K562 (cell line): ENCODE measurements around the gene FBXO27.

Experiments
- BCLAF1 ChIP-seq, 2 experiments: fragments of 450-650 bp in 1 of 2; IDR thresholded peaks; 2 replicates each; pipeline ENCODE4 v1.6.1; 2011 to 2017; ENCODE audit warnings: low read depth in 2 of 2, antibody characterized with exemption in 1 of 2, borderline replicate concordance in 1 of 2, low read length in 1 of 2, mild to moderate bottlenecking in 1 of 2, mixed read lengths in 1 of 2; ENCODE audit not compliant: control insufficient read depth in 1 of 2
- CTCF ChIP-seq, 3 experiments: IDR thresholded peaks in 2 of 3; conservative IDR thresholded peaks in 1 of 3; 2 replicates each; pipeline ENCODE4 v1.5.1; 2011 to 2012; ENCODE audit warnings: low read length in 3 of 3, mild to moderate bottlenecking in 3 of 3, control low read depth in 2 of 3, improper control_type of control experiment in 1 of 3, inconsistent platforms in 1 of 3, low read depth in 1 of 3, mixed read lengths in 1 of 3, moderate library complexity in 1 of 3; ENCODE audit not compliant: insufficient read depth in 2 of 3
- EP300 ChIP-seq: IDR thresholded peaks from 2 replicates; pipeline ENCODE4 v1.6.1; 2012; ENCODE audit warnings: low read length, improper control_type of control experiment
- EZH2 ChIP-seq: IDR thresholded peaks from 2 replicates; pipeline ENCODE4 v1.6.1; 2012; ENCODE audit warnings: low read depth, mild to moderate bottlenecking, inconsistent platforms, low read length, borderline replicate concordance
- HEY1 ChIP-seq: fragments of 250-450 bp; sonication (Bioruptor Pico); IDR thresholded peaks from 2 replicates; pipeline ENCODE4 v1.5.0; 2020; ENCODE audit warnings: mild to moderate bottlenecking, moderate library complexity, borderline replicate concordance
- MLX ChIP-seq, 2 experiments: fragments of 450-650 bp in 1 of 2; sonication (generic) in 1 of 2; formaldehyde crosslinking; conservative IDR thresholded peaks; 2 replicates each; pipeline versions ENCODE4 v1.4.0 to v1.8.1; 2020 to 2022; ENCODE audit warnings: mild to moderate bottlenecking in 1 of 2, missing genetic modification reagents in 1 of 2
- NCOA4 ChIP-seq: fragments of 450-650 bp; IDR thresholded peaks from 2 replicates; pipeline ENCODE4 v1.6.1; 2018; ENCODE audit warnings: mild to moderate bottlenecking; ENCODE audit not compliant: partially characterized antibody
- SETDB1 ChIP-seq: IDR thresholded peaks from one replicate; pipeline ENCODE4 v1.6.1; 2012; ENCODE audit warnings: low read length, control low read depth, inconsistent platforms
- SMC3 ChIP-seq: conservative IDR thresholded peaks from 2 replicates; pipeline ENCODE4 v1.6.1; 2011; ENCODE audit warnings: low read depth, low read length, improper control_type of control experiment; ENCODE audit not compliant: insufficient read depth
- STAT6 ChIP-seq: sonication (generic); formaldehyde crosslinking; IDR thresholded peaks from 2 replicates; pipeline ENCODE4 v1.8.1; 2023; ENCODE audit warnings: mild to moderate bottlenecking, missing genetic modification reagents
- TAF1 ChIP-seq: IDR thresholded peaks from 2 replicates; pipeline ENCODE4 v1.6.1; 2011; ENCODE audit warnings: mild to moderate bottlenecking, low read length, moderate library complexity; ENCODE audit not compliant: insufficient read depth, control insufficient read depth, severe bottlenecking; ENCODE audit errors: extremely low read depth
- ZBTB1 ChIP-seq: sonication (generic); formaldehyde crosslinking; IDR thresholded peaks from 2 replicates; pipeline ENCODE4 v1.8.1; 2023; ENCODE audit warnings: missing genetic modification reagents, low read depth, mild to moderate bottlenecking, borderline replicate concordance
- ZBTB2 ChIP-seq: fragments of 450-650 bp; IDR thresholded peaks from 2 replicates; pipeline ENCODE4 v1.6.1; 2016; ENCODE audit warnings: antibody characterized with exemption

- TF ChIP-seq EZH2 (no peak), NCOA4 (no peak), SMC3 (no peak), BCLAF1 (IDR thresholded peaks at IDR 0.05; ENCODE audit: borderline replicate concordance in 1 of 2, control insufficient read depth in 1 of 2, low read depth in 2 of 2, low read length in 1 of 2) (no peak), SETDB1 (no peak), TAF1 (no peak), CTCF (IDR thresholded peaks at IDR 0.05 in 2 of 3, conservative IDR thresholded peaks at IDR 0.05 in 1 of 3; ENCODE audit: insufficient read depth in 2 of 3, low read depth in 1 of 3, low read length in 3 of 3) (no peak), EP300 (peak; percentile 23; the same call in 1 of the 2 replicates), ZBTB2 (no peak; the same call in 1 of the 2 replicates), MLX (CRISPR knock-in tag; conservative IDR thresholded peaks at IDR 0.05) (no peak), HEY1 (CRISPR knock-in tag) (no peak), STAT6 (no peak), ZBTB1 (CRISPR knock-in tag) (no peak)
Measured at GRCh38 chr19:39046037-39046821, 13.9 kb upstream of the FBXO27 start.
